HEK293 (cell line): ENCODE data around the gene CDCA4.
A peak's percentile ranks its signal among the peaks of the same experiment; 100 is the strongest.

Source experiments
- CTCF ChIA-PET: fragments of 350-600 bp; formaldehyde crosslinking; extraction: SDS; loops from one replicate; lab custom pipeline; 2021; ENCODE audit warnings: antibody characterized with exemption; lab: Yijun Ruan, JAX
- POLR2A ChIA-PET: fragments of 300-600 bp; formaldehyde crosslinking; extraction: SDS; loops from one replicate; lab custom pipeline; 2020; ENCODE audit warnings: antibody characterized with exemption, inconsistent platforms; lab: Yijun Ruan, JAX
- H3K27ac ChIP-seq: fragments of 200-500 bp; sonication (Bioruptor generic); 2 replicates; pipeline ENCODE4 v1.5.1; 2014; ENCODE audit warnings: low read depth, low read length, control low read depth, inconsistent platforms; ENCODE audit errors: extremely low read depth
- H3K36me3 ChIP-seq, 2 experiments: fragments of 200-500 bp in 1 of 2; sonication (Bioruptor generic) in 1 of 2; 1 replicate in 1 of 2; 2 replicates in 1 of 2; pipeline ENCODE4 v1.5.1; 2014 to 2017; ENCODE audit warnings: inconsistent platforms in 2 of 2, low read length in 2 of 2; ENCODE audit not compliant: control insufficient read depth in 2 of 2, insufficient read depth in 1 of 2
- H3K4me1 ChIP-seq: fragments of 200-500 bp; sonication (Bioruptor generic); 2 replicates; pipeline ENCODE4 v1.5.1; 2014; ENCODE audit warnings: mild to moderate bottlenecking, low read length, inconsistent platforms; ENCODE audit not compliant: control insufficient read depth, insufficient read depth
- H3K4me3 ChIP-seq: 2 replicates; pipeline ENCODE4 v1.5.1; 2011; ENCODE audit warnings: low read depth, mild to moderate bottlenecking, control low read depth, low read length, moderate library complexity
- H3K9me3 ChIP-seq: fragments of 200-500 bp; sonication (Bioruptor generic); 2 replicates; pipeline ENCODE4 v1.5.1; 2014; ENCODE audit warnings: low read depth, low read length, inconsistent platforms; ENCODE audit not compliant: control insufficient read depth, insufficient read depth
- ELK4 ChIP-seq: IDR thresholded peaks from 2 replicates; pipeline ENCODE4 v1.6.1; 2011; ENCODE audit warnings: mild to moderate bottlenecking, low read depth, low read length, borderline replicate concordance
- PATZ1 ChIP-seq: fragments of 450-650 bp; formaldehyde crosslinking; IDR thresholded peaks from 2 replicates; pipeline ENCODE4 v1.5.1; 2016; ENCODE audit warnings: missing biosample characterization, missing genetic modification characterization
- ZBTB21 ChIP-seq: fragments of 450-650 bp; formaldehyde crosslinking; IDR thresholded peaks from 2 replicates; pipeline ENCODE4 v1.5.1; 2017; ENCODE audit warnings: missing biosample characterization, missing genetic modification characterization
- ZFHX2 ChIP-seq: fragments of 450-650 bp; formaldehyde crosslinking; conservative IDR thresholded peaks from 2 replicates; pipeline ENCODE4 v1.5.1; 2016; ENCODE audit warnings: missing biosample characterization, missing genetic modification characterization
- ZNF138 ChIP-seq: fragments of 450-650 bp; formaldehyde crosslinking; IDR thresholded peaks from 2 replicates; pipeline ENCODE4 v1.5.1; 2016; ENCODE audit warnings: missing biosample characterization, missing genetic modification characterization, borderline replicate concordance
- ZNF174 ChIP-seq: fragments of 450-650 bp; formaldehyde crosslinking; IDR thresholded peaks from 2 replicates; pipeline ENCODE4 v1.5.0; 2017; ENCODE audit warnings: missing biosample characterization, mild to moderate bottlenecking, missing genetic modification characterization
- ZNF211 ChIP-seq: fragments of 450-650 bp; formaldehyde crosslinking; IDR thresholded peaks from 2 replicates; pipeline ENCODE4 v1.5.1; 2016; ENCODE audit warnings: low read depth, missing biosample characterization, missing genetic modification characterization
- ZNF335 ChIP-seq: fragments of 450-650 bp; formaldehyde crosslinking; conservative IDR thresholded peaks from 2 replicates; pipeline ENCODE4 v1.5.1; 2016; ENCODE audit warnings: missing biosample characterization, missing genetic modification characterization
- ZNF514 ChIP-seq: fragments of 450-650 bp; formaldehyde crosslinking; IDR thresholded peaks from 2 replicates; pipeline ENCODE4 v1.5.1; 2016; ENCODE audit warnings: missing biosample characterization, missing genetic modification characterization
- ZNF518A ChIP-seq: fragments of 450-650 bp; formaldehyde crosslinking; conservative IDR thresholded peaks from 2 replicates; pipeline ENCODE4 v1.5.1; 2016; ENCODE audit warnings: low read depth, missing biosample characterization, missing genetic modification characterization
- TF ChIP-seq, protein P1 (sequence below): fragments of 450-650 bp; formaldehyde crosslinking; IDR thresholded peaks from 2 replicates; pipeline ENCODE4 v1.5.1; 2016; ENCODE audit warnings: missing biosample characterization, missing genetic modification characterization
- TF ChIP-seq, protein P2 (sequence below): fragments of 450-650 bp; formaldehyde crosslinking; IDR thresholded peaks from 2 replicates; pipeline ENCODE4 v1.5.1; 2017; ENCODE audit warnings: missing biosample characterization, missing genetic modification characterization

The CDCA4 gene

DNA sequence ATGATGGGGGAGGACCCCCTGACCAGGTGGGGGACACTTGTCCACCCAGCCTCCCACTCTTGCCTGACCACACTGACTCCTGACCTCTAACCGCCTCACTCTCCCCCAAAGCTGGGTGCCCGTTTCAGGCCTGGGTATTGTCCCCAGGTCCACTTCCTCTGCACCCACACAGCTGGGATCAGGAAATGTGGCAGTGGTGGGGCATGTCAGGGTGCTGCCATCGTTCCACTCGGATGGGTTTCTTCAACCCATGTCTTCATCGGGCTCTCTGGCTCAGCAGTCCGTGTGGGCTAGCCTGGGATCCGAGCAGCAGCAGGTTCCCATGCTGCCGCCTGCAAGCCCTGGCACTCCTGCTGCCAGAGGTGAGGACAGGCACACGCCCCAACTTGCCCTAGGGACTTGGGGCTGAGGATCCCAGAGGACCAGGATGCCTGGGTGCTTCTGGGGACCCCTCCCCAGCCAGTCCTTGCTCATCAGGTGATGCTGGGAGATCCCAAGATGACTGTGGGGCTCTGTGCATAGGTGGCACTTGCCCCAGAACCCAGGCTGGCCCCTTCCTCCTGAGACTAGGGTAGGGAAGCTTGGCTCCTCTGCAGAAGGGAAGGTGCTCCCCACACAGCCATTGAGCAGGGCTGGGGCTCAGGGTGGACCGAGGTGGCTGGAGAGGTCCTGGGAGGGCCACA lies 38.2 kb downstream of the CDCA4 start:
- Histone ChIP-seq H3K9me3 (no peaks in the 10 kb centered on the region), H3K27ac (no peak overlapping the region), H3K4me1 (peaks cover 1% of the 10 kb centered on the region; the same call in 1 of the 2 replicates), H3K4me3 (no peak overlapping the region), H3K36me3 (no peaks in the 10 kb centered on the region)
- no peak for TF ChIP-seq ELK4
- no peak for TF ChIP-seq ZNF514 (tag by site-specific recombination)
- peak; percentile 79 for TF ChIP-seq ZNF335 (tag by site-specific recombination)
- TF ChIP-seq ZNF518A (tag by site-specific recombination): no peak
- 0 out of 2 replicates have a peak, but pooled peaks have one; percentile 2 for TF ChIP-seq ZFHX2 (tag by site-specific recombination)
- TF ChIP-seq PATZ1 (tag by site-specific recombination): no peak
- TF ChIP-seq ZNF211 (tag by site-specific recombination): no peak
- TF ChIP-seq ZNF138: no peak
- no peak for TF ChIP-seq ZBTB21 (tag by site-specific recombination)
- TF ChIP-seq ZNF174 (tag by site-specific recombination): no peak
- TF ChIP-seq, protein P1, sequence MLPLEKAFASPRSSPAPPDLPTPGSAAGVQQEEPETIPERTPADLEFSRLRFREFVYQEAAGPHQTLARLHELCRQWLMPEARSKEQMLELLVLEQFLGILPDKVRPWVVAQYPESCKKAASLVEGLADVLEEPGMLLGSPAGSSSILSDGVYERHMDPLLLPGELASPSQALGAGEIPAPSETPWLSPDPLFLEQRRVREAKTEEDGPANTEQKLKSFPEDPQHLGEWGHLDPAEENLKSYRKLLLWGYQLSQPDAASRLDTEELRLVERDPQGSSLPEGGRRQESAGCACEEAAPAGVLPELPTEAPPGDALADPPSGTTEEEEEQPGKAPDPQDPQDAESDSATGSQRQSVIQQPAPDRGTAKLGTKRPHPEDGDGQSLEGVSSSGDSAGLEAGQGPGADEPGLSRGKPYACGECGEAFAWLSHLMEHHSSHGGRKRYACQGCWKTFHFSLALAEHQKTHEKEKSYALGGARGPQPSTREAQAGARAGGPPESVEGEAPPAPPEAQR (tag by site-specific recombination): no peak
- TF ChIP-seq, protein P2, sequence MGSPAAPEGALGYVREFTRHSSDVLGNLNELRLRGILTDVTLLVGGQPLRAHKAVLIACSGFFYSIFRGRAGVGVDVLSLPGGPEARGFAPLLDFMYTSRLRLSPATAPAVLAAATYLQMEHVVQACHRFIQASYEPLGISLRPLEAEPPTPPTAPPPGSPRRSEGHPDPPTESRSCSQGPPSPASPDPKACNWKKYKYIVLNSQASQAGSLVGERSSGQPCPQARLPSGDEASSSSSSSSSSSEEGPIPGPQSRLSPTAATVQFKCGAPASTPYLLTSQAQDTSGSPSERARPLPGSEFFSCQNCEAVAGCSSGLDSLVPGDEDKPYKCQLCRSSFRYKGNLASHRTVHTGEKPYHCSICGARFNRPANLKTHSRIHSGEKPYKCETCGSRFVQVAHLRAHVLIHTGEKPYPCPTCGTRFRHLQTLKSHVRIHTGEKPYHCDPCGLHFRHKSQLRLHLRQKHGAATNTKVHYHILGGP (tag by site-specific recombination): no peak
- ChIA-PET CTCF (no interaction called here), POLR2A (no interaction called here)
